ENCODE measurements around the gene HAO1.

Gene HAO1

GRCh38 chr20:7856756-7857155, 83.5 kb downstream of the HAO1 start:
- TF ChIP-seq EZH2 (optimal IDR thresholded peaks at IDR 0.05; ENCODE audit: low read depth, low read length) (no peak), CTCF (IDR thresholded peaks at IDR 0.05; ENCODE audit: low read length) (no peak), EZH2phosphoT487 (IDR thresholded peaks at IDR 0.05; ENCODE audit: low read length) (no peak)
- H3K9me3 ChIP-seq (replicated peaks; ENCODE audit: insufficient read depth, low read length) = no peaks in the 10 kb centered on the region
- no peaks in the 10 kb centered on the region for H3K36me3 ChIP-seq (replicated peaks; ENCODE audit: insufficient read depth, low read length)
- H3K9me2 ChIP-seq (replicated peaks; ENCODE audit: insufficient read depth, low read length) = no peaks in the 10 kb centered on the region
- H3K79me2 ChIP-seq (ENCODE audit: low read length) = no peaks in the 10 kb centered on the region
- no peaks in the 10 kb centered on the region for H4K20me1 ChIP-seq (ENCODE audit: insufficient read depth, low read length)
- H3K4me1 ChIP-seq (ENCODE audit: low read length) = no peaks in the 10 kb centered on the region
- DNase-seq = no peak
- no peaks in the 10 kb centered on the region for H3K27me3 ChIP-seq (replicated peaks; ENCODE audit: insufficient read depth, low read length)
- no peak overlapping the region for H3K4me2 ChIP-seq (ENCODE audit: low read depth, low read length)
- no peak overlapping the region for H3K27ac ChIP-seq (ENCODE audit: low read length)
- H3K4me3 ChIP-seq (ENCODE audit: low read length) = no peak overlapping the region
- H3F3A ChIP-seq (ENCODE audit: insufficient read depth, low read length) = no peaks in the 10 kb centered on the region
- no peak overlapping the region for H3K9ac ChIP-seq (ENCODE audit: low read length)
- H2AFZ ChIP-seq (ENCODE audit: low read length) = no peak overlapping the region

- no peaks in the 10 kb centered on the region for H3K36me3 ChIP-seq (replicated peaks; ENCODE audit: insufficient read depth, low read length)
- H3F3A ChIP-seq (ENCODE audit: insufficient read depth, low read length) = no peaks in the 10 kb centered on the region
- H4K20me1 ChIP-seq (ENCODE audit: insufficient read depth, low read length) = no peaks in the 10 kb centered on the region
- no peaks in the 10 kb centered on the region for H3K9me3 ChIP-seq (replicated peaks; ENCODE audit: insufficient read depth, low read length)
- no peaks in the 10 kb centered on the region for H3K9me2 ChIP-seq (replicated peaks; ENCODE audit: insufficient read depth, low read length)
- no peak overlapping the region for H3K4me2 ChIP-seq (ENCODE audit: low read depth, low read length)
- H3K27me3 ChIP-seq (replicated peaks; ENCODE audit: insufficient read depth, low read length) = no peaks in the 10 kb centered on the region
- no peaks in the 10 kb centered on the region for H3K79me2 ChIP-seq (ENCODE audit: low read length)
- no peak for TF ChIP-seq EZH2phosphoT487 (IDR thresholded peaks at IDR 0.05; ENCODE audit: low read length)
- TF ChIP-seq CTCF (IDR thresholded peaks at IDR 0.05; ENCODE audit: low read length) = no peak
- no peak for TF ChIP-seq EZH2 (optimal IDR thresholded peaks at IDR 0.05; ENCODE audit: low read depth, low read length)
- H3K27ac ChIP-seq (ENCODE audit: low read length) = no peak overlapping the region
- H3K4me3 ChIP-seq (ENCODE audit: low read length) = no peak overlapping the region
- no peak overlapping the region for H2AFZ ChIP-seq (ENCODE audit: low read length)
- DNase-seq = no peak
- H3K4me1 ChIP-seq (ENCODE audit: low read length) = no peaks in the 10 kb centered on the region
- no peak overlapping the region for H3K9ac ChIP-seq (ENCODE audit: low read length)
Measured at GRCh38 chr20:7855545-7855944, 84.7 kb downstream of the HAO1 start.

DNA sequence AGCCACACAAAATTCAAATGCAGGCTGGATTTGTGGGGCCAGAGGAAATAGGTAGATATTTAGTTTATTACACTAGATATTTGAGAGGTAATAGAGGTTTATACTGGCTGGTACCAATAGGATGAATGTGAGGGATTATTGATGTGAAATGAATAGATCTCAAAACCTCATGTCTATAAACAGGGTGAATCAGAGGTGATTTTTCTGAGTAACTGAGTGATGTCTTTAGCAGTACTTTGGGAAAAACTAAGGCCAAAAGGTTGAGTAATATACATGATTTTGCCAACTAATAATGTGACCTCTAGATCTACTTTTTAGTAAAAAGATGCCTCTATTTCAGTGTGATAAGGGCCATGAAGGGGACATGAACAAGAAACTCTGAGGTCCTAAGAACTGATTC, 86.8 kb downstream of the HAO1 start:
- Histone ChIP-seq H3K4me2 (ENCODE audit: low read depth, low read length) (no peak overlapping the region), H3K9me3 (replicated peaks; ENCODE audit: insufficient read depth, low read length) (no peaks in the 10 kb centered on the region), H3K36me3 (replicated peaks; ENCODE audit: insufficient read depth, low read length) (no peaks in the 10 kb centered on the region), H2AFZ (ENCODE audit: low read length) (no peak overlapping the region), H4K20me1 (ENCODE audit: insufficient read depth, low read length) (no peaks in the 10 kb centered on the region), H3K27me3 (replicated peaks; ENCODE audit: insufficient read depth, low read length) (no peaks in the 10 kb centered on the region), H3K9ac (ENCODE audit: low read length) (no peak overlapping the region), H3K9me2 (replicated peaks; ENCODE audit: insufficient read depth, low read length) (no peaks in the 10 kb centered on the region), H3K4me3 (ENCODE audit: low read length) (no peak overlapping the region), H3K27ac (ENCODE audit: low read length) (no peak overlapping the region), H3F3A (ENCODE audit: insufficient read depth, low read length) (no peaks in the 10 kb centered on the region), H3K79me2 (ENCODE audit: low read length) (no peaks in the 10 kb centered on the region), H3K4me1 (ENCODE audit: low read length) (no peaks in the 10 kb centered on the region)
- no peak for DNase-seq
- TF ChIP-seq CTCF (IDR thresholded peaks at IDR 0.05; ENCODE audit: low read length) (no peak), EZH2 (optimal IDR thresholded peaks at IDR 0.05; ENCODE audit: low read depth, low read length) (no peak), EZH2phosphoT487 (IDR thresholded peaks at IDR 0.05; ENCODE audit: low read length) (no peak)

Data from MM.1S (cell line).